HG02970 (cell line): ENCODE data around the gene BPIFB3.

Experiments used
- ATAC-seq: cut with Tn5 transposase; IDR thresholded peaks from one replicate; pipeline ENCODE4 v1.9.1; 2021; ENCODE audit warnings: mild to moderate bottlenecking, moderate library complexity, moderate number of reproducible peaks; ENCODE audit not compliant: unreplicated experiment, low FRiP score

BPIFB3 gene

GRCh38 chr20:33059741-33060390 lies 6.2 kb downstream of the BPIFB3 start:
- ATAC-seq, result no peak

- ATAC-seq, result no peak
Observed at GRCh38 chr20:33061658-33062028, 7.9 kb downstream of the BPIFB3 start.

GRCh38 chr20:33062105-33062824 lies 8.6 kb downstream of the BPIFB3 start:
- no peak for ATAC-seq

GRCh38 chr20:33062825-33063149 lies 9.1 kb downstream of the BPIFB3 start:
- no peak for ATAC-seq

- no peak for ATAC-seq
Observed at GRCh38 chr20:33063271-33063670, 9.6 kb downstream of the BPIFB3 start.

- no peak for ATAC-seq
Observed at GRCh38 chr20:33064572-33065287, 11.0 kb downstream of the BPIFB3 start.

- no peak for ATAC-seq
Observed at GRCh38 chr20:33065785-33066184, 12.1 kb downstream of the BPIFB3 start.

- no peak for ATAC-seq
Observed at GRCh38 chr20:33067806-33068205, 14.1 kb downstream of the BPIFB3 start.

GRCh38 chr20:33068251-33068939 lies 14.7 kb downstream of the BPIFB3 start:
- ATAC-seq, result no peak

GRCh38 chr20:33069673-33070072 lies 16.0 kb downstream of the BPIFB3 start:
- no peak for ATAC-seq

- ATAC-seq, result no peak
Observed at GRCh38 chr20:33070111-33071053, 16.7 kb downstream of the BPIFB3 start.

GRCh38 chr20:33071198-33071597 lies 17.5 kb downstream of the BPIFB3 start:
- no peak for ATAC-seq

- ATAC-seq, result no peak
Observed at GRCh38 chr20:33072362-33072761, 18.7 kb downstream of the BPIFB3 start.

- ATAC-seq, result no peak
Observed at GRCh38 chr20:33072813-33073212, 19.1 kb downstream of the BPIFB3 start.

- ATAC-seq, result no peak
Observed at GRCh38 chr20:33074675-33075074, 21.0 kb downstream of the BPIFB3 start.

- no peak for ATAC-seq
Observed at GRCh38 chr20:33075281-33075680, 21.6 kb downstream of the BPIFB3 start.

- no peak for ATAC-seq
Observed at GRCh38 chr20:33076662-33077372, 23.1 kb downstream of the BPIFB3 start.

GRCh38 chr20:33079259-33079658 lies 25.6 kb downstream of the BPIFB3 start, which contains the start of gene BPIFB4:
BPIFB4 (plus strand) TSS chr20:33079643; CDS start chr20:33081527, 1,884 bp downstream.
- ATAC-seq, result no peak

GRCh38 chr20:33081411-33082154 lies 27.9 kb downstream of the BPIFB3 start:
- no peak for ATAC-seq
